Activated naive CD8-positive, alpha-beta T cell treated with anti-CD3 and anti-CD28 coated beads, Interleukin-2, amount 10 ng/mL, durations not matched to agents 7 days and 5 days (primary cell): ENCODE measurements around the gene KIAA2012. TPM values are rescaled to one million over a fixed set of nuclear protein-coding genes. Genes with fewer than 3 reads are reported as not detected.

Experiments used
- ATAC-seq: fragments of 150-1000 bp; cut with Tn5 transposase; one replicate; pipeline ENCODE4 v1.10.0; 2021; ENCODE audit warnings: low read depth, moderate library complexity
- POLR2A ChIA-PET: fragments of 350-600 bp; sonication (Branson Sonifier 250); formaldehyde crosslinking; loops from one replicate; lab custom pipeline; 2021; ENCODE audit warnings: antibody characterized with exemption; lab: Charles Lee
- DNase-seq: peaks from one replicate; pipeline ENCODE4 v3.0.0; 2021
- H3K27ac Mint-ChIP-seq: one replicate; pipeline ENCODE4 v1.8.0; 2022; ENCODE audit warnings: mild to moderate bottlenecking, mixed read lengths
- H3K27me3 Mint-ChIP-seq: one replicate; pipeline ENCODE4 v1.8.0; 2022; ENCODE audit warnings: mild to moderate bottlenecking, moderate library complexity, mixed read lengths
- H3K36me3 Mint-ChIP-seq: one replicate; pipeline ENCODE4 v1.8.0; 2021; ENCODE audit warnings: mild to moderate bottlenecking, mixed read lengths
- H3K4me1 Mint-ChIP-seq: one replicate; pipeline ENCODE4 v1.8.0; 2021; ENCODE audit warnings: mixed read lengths
- H3K4me3 Mint-ChIP-seq: one replicate; pipeline ENCODE4 v1.8.0; 2022; ENCODE audit warnings: mild to moderate bottlenecking, moderate library complexity, mixed read lengths
- H3K9me3 Mint-ChIP-seq: one replicate; pipeline ENCODE4 v1.8.0; 2021; ENCODE audit warnings: mixed read lengths
- total RNA-seq, 2 experiments: library from RNA; stranded (reverse); gene quantifications; one replicate each; pipeline ENCODE4 v1.2.3, GENCODE V29; 2021

Gene KIAA2012
- total RNA-seq, 2 experiments from 2014 or later, result not detected

GRCh38 chr2:202072226-202072625 is 829 bp upstream of the KIAA2012 start:
- POLR2A ChIA-PET, result no interaction called here
- no peak overlapping the region for H3K4me3 Mint-ChIP-seq
- H3K4me1 Mint-ChIP-seq, result no peaks in the 10 kb centered on the region
- H3K27ac Mint-ChIP-seq, result no peak overlapping the region
- H3K36me3 Mint-ChIP-seq, result no peaks in the 10 kb centered on the region
- no peak for ATAC-seq
- no peaks in the 10 kb centered on the region for H3K9me3 Mint-ChIP-seq
- peaks cover 17% of the 10 kb centered on the region for H3K27me3 Mint-ChIP-seq
- DNase-seq, result no peak

GRCh38 chr2:202074324-202074723 is 1.3 kb downstream of the KIAA2012 start:
- Mint-ChIP-seq H3K4me3 (no peak overlapping the region), H3K27ac (no peak overlapping the region), H3K36me3 (no peaks in the 10 kb centered on the region), H3K4me1 (no peaks in the 10 kb centered on the region), H3K9me3 (no peaks in the 10 kb centered on the region), H3K27me3 (peaks cover 12% of the 10 kb centered on the region)
- DNase-seq (no peak), ATAC-seq (no peak)
- POLR2A ChIA-PET, result no interaction called here

GRCh38 chr2:202079310-202079709 is 6.3 kb downstream of the KIAA2012 start:
- H3K4me3 Mint-ChIP-seq, result no peak overlapping the region
- no peak overlapping the region for H3K27ac Mint-ChIP-seq
- no peaks in the 10 kb centered on the region for H3K4me1 Mint-ChIP-seq
- no peaks in the 10 kb centered on the region for H3K9me3 Mint-ChIP-seq
- H3K27me3 Mint-ChIP-seq, result peaks cover 9% of the 10 kb centered on the region
- no peaks in the 10 kb centered on the region for H3K36me3 Mint-ChIP-seq
- DNase-seq (no peak), ATAC-seq (no peak)
- POLR2A ChIA-PET, result no interaction called here

GRCh38 chr2:202084265-202084664 is 11.2 kb downstream of the KIAA2012 start:
- no peak for ATAC-seq
- POLR2A ChIA-PET, result no interaction called here
- Mint-ChIP-seq H3K9me3 (no peaks in the 10 kb centered on the region), H3K4me1 (no peaks in the 10 kb centered on the region), H3K36me3 (no peaks in the 10 kb centered on the region), H3K27me3 (peaks cover 6% of the 10 kb centered on the region), H3K4me3 (no peak overlapping the region), H3K27ac (no peak overlapping the region)
- no peak for DNase-seq

GRCh38 chr2:202088777-202089176 is 15.7 kb downstream of the KIAA2012 start:
- no peak for DNase-seq
- Mint-ChIP-seq H3K36me3 (no peaks in the 10 kb centered on the region), H3K9me3 (peaks cover 2% of the 10 kb centered on the region), H3K27ac (no peak overlapping the region), H3K4me3 (no peak overlapping the region), H3K27me3 (peaks cover 12% of the 10 kb centered on the region), H3K4me1 (no peaks in the 10 kb centered on the region)
- no peak for ATAC-seq
- POLR2A ChIA-PET, result no interaction called here

- DNase-seq (no peak), ATAC-seq (no peak)
- POLR2A ChIA-PET, result no interaction called here
- Mint-ChIP-seq H3K4me1 (no peaks in the 10 kb centered on the region), H3K27me3 (peaks cover 12% of the 10 kb centered on the region), H3K36me3 (no peaks in the 10 kb centered on the region), H3K9me3 (peaks cover 2% of the 10 kb centered on the region), H3K4me3 (no peak overlapping the region), H3K27ac (no peak overlapping the region)
These were observed 17.5 kb downstream of the KIAA2012 start for GRCh38 chr2:202090530-202090929.

- peaks cover 12% of the 10 kb centered on the region for H3K27me3 Mint-ChIP-seq
- H3K4me1 Mint-ChIP-seq, result no peaks in the 10 kb centered on the region
- POLR2A ChIA-PET, result no interaction called here
- DNase-seq (no peak), ATAC-seq (no peak)
- no peak overlapping the region for H3K4me3 Mint-ChIP-seq
- peaks cover 2% of the 10 kb centered on the region for H3K9me3 Mint-ChIP-seq
- H3K36me3 Mint-ChIP-seq, result no peaks in the 10 kb centered on the region
- no peak overlapping the region for H3K27ac Mint-ChIP-seq
These were observed 18.4 kb downstream of the KIAA2012 start for GRCh38 chr2:202091476-202091875.

GRCh38 chr2:202094426-202094986 is 21.5 kb downstream of the KIAA2012 start:
- POLR2A ChIA-PET, result no interaction called here
- Mint-ChIP-seq H3K27ac (no peak overlapping the region), H3K9me3 (peaks cover 2% of the 10 kb centered on the region), H3K4me1 (no peaks in the 10 kb centered on the region), H3K36me3 (no peaks in the 10 kb centered on the region), H3K4me3 (no peak overlapping the region), H3K27me3 (peaks cover 6% of the 10 kb centered on the region)
- DNase-seq (no peak), ATAC-seq (no peak)

- H3K4me1 Mint-ChIP-seq, result peaks cover 2% of the 10 kb centered on the region
- H3K4me3 Mint-ChIP-seq, result no peak overlapping the region
- DNase-seq (no peak), ATAC-seq (no peak)
- peaks cover 8% of the 10 kb centered on the region for H3K27me3 Mint-ChIP-seq
- no peaks in the 10 kb centered on the region for H3K36me3 Mint-ChIP-seq
- POLR2A ChIA-PET, result no interaction called here
- H3K9me3 Mint-ChIP-seq, result peaks cover 2% of the 10 kb centered on the region
- H3K27ac Mint-ChIP-seq, result no peak overlapping the region
These were observed 22.2 kb downstream of the KIAA2012 start for GRCh38 chr2:202095235-202095634.

- no peaks in the 10 kb centered on the region for H3K36me3 Mint-ChIP-seq
- no peak overlapping the region for H3K4me3 Mint-ChIP-seq
- ATAC-seq (no peak), DNase-seq (no peak)
- H3K9me3 Mint-ChIP-seq, result no peaks in the 10 kb centered on the region
- no peak overlapping the region for H3K27ac Mint-ChIP-seq
- peaks cover 3% of the 10 kb centered on the region for H3K4me1 Mint-ChIP-seq
- POLR2A ChIA-PET, result interaction anchor here (0.5 kb wide), 1 partner anchor 172 kb away, joined by 4 read pairs; no protein-coding TSS in a partner anchor
- H3K27me3 Mint-ChIP-seq, result peaks cover 3% of the 10 kb centered on the region
These were observed 23.7 kb downstream of the KIAA2012 start for GRCh38 chr2:202096736-202097135.

GRCh38 chr2:202098291-202098690 is 25.2 kb downstream of the KIAA2012 start:
- ATAC-seq, result no peak
- Mint-ChIP-seq H3K4me3 (no peak overlapping the region), H3K27ac (no peak overlapping the region), H3K9me3 (no peaks in the 10 kb centered on the region), H3K4me1 (peaks cover 3% of the 10 kb centered on the region), H3K36me3 (no peaks in the 10 kb centered on the region), H3K27me3 (peaks cover 6% of the 10 kb centered on the region)
- POLR2A ChIA-PET, result no interaction called here
- no peak for DNase-seq

- no peak overlapping the region for H3K4me3 Mint-ChIP-seq
- H3K4me1 Mint-ChIP-seq, result peaks cover 3% of the 10 kb centered on the region
- POLR2A ChIA-PET, result no interaction called here
- no peak overlapping the region for H3K27ac Mint-ChIP-seq
- no peaks in the 10 kb centered on the region for H3K36me3 Mint-ChIP-seq
- H3K27me3 Mint-ChIP-seq, result peaks cover 9% of the 10 kb centered on the region
- ATAC-seq (no peak), DNase-seq (no peak)
- H3K9me3 Mint-ChIP-seq, result no peaks in the 10 kb centered on the region
These were observed 26.5 kb downstream of the KIAA2012 start for GRCh38 chr2:202099515-202099914.

GRCh38 chr2:202100176-202100575 is 27.1 kb downstream of the KIAA2012 start:
- Mint-ChIP-seq H3K36me3 (no peaks in the 10 kb centered on the region), H3K4me1 (peaks cover 4% of the 10 kb centered on the region), H3K4me3 (no peak overlapping the region), H3K27ac (no peak overlapping the region), H3K27me3 (peaks cover 13% of the 10 kb centered on the region), H3K9me3 (no peaks in the 10 kb centered on the region)
- no peak for ATAC-seq
- no peak for DNase-seq
- POLR2A ChIA-PET, result no interaction called here

GRCh38 chr2:202101026-202101579 is 28.0 kb downstream of the KIAA2012 start:
- Mint-ChIP-seq H3K4me1 (peaks cover 4% of the 10 kb centered on the region), H3K9me3 (no peaks in the 10 kb centered on the region)

More at GRCh38 chr2:202101026-202101579, 28.0 kb downstream of the KIAA2012 start:
- Mint-ChIP-seq H3K27me3 (peaks cover 20% of the 10 kb centered on the region), H3K27ac (no peak overlapping the region), H3K4me3 (no peak overlapping the region), H3K36me3 (no peaks in the 10 kb centered on the region)
- POLR2A ChIA-PET, result no interaction called here
- DNase-seq (no peak), ATAC-seq (no peak)
